Measurements from ENCODE around the gene MRTFA. TPM values are rescaled to one million over a fixed set of nuclear protein-coding genes. Genes with fewer than 3 reads are reported as not detected.
"Not testable (repeated sequence)": the region's sequence is repeated elsewhere in the genome, so short reads cannot be mapped to it uniquely, and the experiment has no call there.

The MRTFA gene
- total RNA-seq, 1 donor from 2014 or later, result 47.0 TPM

GRCh38 chr22:40524392-40525249 is 111.9 kb downstream of the MRTFA start:
- DNase-seq (ENCODE audit: low read depth), result no peak

GRCh38 chr22:40522141-40522540 is 114.4 kb downstream of the MRTFA start:
- no peak for DNase-seq (ENCODE audit: low read depth)

DNA sequence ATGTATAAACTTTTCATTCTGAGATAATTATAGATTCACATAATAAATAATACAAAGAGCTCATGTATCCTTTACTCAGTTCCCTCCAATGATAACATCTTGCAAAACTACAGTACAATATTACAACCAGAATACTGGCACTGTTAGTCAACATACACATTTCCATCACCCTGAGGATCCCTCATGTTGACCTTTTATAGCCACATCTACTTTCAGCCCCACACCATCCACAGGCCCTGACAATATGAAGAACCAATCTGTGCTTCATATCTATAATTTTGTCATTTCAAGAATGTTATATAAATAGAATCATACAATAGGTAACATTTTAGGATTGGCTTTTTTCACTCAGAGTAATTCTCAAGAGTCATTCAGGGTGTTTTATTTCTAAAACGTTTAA is 115.5 kb downstream of the MRTFA start:
- DNase-seq (ENCODE audit: low read depth), result no peak

DNA sequence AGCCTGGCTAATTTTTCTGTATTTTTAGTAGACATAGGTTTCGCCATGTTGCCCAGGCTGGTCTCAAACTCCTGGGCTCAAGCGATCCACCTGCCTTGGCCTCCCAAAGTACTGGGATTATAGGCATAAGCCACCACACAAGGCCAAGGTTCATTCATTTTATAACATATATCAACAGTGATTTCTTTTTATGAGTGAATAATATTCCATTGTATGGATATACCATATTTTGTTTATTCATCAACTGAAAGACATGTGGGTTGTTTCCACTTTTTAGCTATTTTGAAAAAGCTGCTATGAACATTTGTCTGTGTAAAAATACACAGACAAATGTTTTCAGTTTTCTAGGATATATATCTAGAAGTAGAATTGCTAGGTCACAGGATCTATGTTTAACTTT is 116.0 kb downstream of the MRTFA start:
- DNase-seq (ENCODE audit: low read depth), result no peak

DNA sequence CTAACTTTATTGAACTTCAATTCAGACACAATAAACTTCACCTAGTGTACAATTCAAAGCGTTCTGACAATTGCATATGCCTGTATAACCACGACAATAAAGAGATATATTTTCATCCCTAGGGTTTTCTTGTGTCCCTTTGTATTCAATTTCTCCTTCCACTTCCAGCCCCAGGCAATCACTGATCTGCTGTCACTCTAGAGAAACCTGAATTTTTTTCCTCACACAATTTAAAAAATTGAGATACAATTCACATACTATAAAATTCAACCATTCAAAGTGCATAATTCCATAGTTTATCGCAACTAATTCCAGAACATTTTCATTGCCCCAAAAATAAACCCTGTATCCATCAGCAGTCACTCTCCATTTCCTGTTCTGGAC is 116.6 kb downstream of the MRTFA start:
- no peak for DNase-seq (ENCODE audit: low read depth)

DNA sequence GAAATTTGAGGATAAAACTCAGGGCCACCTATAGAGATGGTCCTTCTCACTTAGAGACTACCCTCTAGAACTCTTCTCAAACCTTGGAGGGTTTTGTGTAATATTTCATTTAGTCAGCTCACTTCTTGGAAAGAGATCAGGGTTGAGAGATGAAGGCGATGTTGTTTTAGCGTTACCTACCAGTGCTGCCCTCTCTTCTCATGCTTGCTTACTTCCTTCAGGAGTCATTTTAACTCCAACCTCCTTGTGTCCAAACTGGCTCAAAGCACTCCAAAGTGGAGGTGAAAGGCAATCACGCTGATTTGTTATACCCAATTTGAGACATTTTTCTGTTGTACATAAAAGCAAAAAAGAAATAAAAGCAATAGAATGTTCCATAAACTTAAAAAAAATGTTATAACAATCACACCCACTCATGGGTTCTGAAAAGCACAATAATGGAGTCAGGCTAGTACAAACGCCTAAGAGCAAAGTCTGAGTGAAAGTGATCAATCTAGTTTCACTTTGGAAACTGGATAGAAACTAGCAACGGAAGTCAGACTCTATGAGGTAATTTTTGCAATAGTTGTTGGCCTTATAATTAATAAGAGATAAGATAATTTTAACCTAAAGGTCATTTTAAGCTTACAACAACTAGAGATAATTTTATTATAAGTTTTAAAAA is 117.1 kb downstream of the MRTFA start:
- DNase-seq (ENCODE audit: low read depth), result no peak

DNA sequence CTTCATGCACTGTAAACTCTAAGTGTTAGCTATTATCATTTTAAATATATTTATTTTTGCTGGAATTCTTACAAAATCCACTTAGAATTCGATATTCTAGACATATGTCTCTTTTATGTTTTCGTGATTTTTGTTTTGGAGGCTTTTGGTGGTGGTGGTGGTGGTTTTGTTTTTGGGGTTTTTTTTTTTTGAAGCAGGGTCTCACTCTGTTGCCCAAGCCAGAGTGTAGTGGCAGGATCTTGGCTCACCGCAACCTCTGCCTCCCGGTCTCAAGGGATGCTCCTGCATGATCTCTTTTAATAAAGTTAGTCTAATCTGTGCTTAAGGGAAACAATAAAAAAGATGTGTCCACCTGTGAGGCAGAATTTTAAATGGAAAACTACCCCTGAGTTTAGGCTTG is 117.7 kb downstream of the MRTFA start:
- no peak for DNase-seq (ENCODE audit: low read depth)

- DNase-seq (ENCODE audit: low read depth), result no peak
Measured at GRCh38 chr22:40517631-40518030, 118.9 kb downstream of the MRTFA start.

DNA sequence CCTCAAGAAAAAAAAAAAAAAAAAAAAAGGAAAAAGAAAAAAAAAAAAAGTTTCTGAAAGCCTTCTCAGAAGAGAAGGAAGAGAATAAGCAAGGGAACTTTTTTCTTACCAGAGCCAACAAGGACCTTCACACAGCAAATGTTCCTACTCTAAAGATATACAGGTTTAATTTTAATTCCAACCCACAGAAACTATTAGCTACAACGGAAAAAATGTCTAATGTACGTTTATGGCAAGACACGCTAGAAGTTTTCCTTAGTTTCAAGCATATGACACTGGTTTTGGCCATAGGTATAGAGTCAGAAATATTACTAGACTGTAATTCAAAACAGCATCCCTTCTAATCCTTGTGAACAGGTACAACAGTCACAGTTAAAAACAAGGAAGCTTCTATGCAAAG is 120.1 kb downstream of the MRTFA start:
- no peak for DNase-seq (ENCODE audit: low read depth)

GRCh38 chr22:40512426-40513136 is 123.9 kb downstream of the MRTFA start:
- peak; percentile 90 for DNase-seq (ENCODE audit: low read depth)

DNA sequence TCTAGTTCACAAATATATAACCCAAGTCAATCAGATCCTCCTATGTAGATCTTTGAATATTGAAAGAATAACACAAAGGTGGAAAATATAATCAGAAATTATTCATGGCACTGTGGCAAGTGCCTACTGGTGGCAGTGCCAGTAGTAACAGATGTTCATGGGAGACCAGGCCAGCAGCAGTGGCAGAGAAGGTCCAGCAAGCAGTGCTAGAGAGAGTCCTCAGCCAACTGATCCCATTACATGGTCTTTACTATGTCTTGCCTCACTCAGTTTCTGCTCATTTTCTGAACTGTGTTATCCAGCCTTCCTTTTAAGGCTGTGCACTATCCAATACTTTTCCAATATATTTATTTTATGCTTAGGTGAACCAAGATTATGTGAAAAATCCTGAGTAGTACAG is 124.9 kb downstream of the MRTFA start:
- peak; percentile 47 for DNase-seq (ENCODE audit: low read depth)

GRCh38 chr22:40510631-40511364 is 125.7 kb downstream of the MRTFA start:
- DNase-seq (ENCODE audit: low read depth), result no peak

- DNase-seq (ENCODE audit: low read depth), result peak; percentile 63
Measured at GRCh38 chr22:40509401-40510134, 127.0 kb downstream of the MRTFA start.

DNA sequence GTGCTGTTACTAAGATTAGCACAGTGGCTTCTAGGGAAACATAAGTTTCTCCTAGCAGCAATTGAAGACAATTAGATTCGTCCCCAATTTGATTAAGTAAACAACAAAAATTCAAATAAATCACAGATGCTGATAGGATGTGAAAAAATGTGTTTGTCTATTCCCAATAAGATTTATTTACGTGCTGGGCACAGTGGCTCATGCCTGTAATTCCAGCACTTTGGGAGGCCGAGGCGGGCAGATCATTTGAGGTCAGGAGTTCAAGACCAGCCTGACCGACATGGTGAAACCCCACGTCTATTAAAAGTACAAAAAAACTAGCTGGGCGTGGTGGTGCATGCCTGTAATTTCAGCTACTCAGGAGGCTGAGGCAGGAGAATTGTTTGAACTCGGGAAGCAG is 128.5 kb downstream of the MRTFA start:
- not testable (repeated sequence) for DNase-seq (ENCODE audit: low read depth)

DNA sequence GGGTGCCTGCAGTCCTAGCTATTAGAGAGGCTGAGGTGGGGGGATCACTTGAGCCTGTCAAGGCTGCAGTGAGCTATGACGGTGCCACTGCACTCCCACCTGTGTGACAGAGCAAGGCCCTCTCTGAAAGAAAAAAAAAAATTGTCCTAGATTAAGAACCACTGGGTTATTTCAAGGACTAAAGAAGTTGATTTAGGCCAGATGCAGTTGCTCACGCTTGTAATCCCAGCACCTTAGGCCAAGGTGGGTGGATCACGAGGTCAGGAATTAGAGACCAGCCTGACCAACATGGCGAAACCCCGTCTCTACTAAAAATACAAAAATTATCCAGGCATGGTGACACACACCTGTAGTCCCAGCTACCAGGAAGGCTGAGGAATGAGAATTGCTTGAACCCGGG is 129.0 kb downstream of the MRTFA start:
- no peak for DNase-seq (ENCODE audit: low read depth)

DNA sequence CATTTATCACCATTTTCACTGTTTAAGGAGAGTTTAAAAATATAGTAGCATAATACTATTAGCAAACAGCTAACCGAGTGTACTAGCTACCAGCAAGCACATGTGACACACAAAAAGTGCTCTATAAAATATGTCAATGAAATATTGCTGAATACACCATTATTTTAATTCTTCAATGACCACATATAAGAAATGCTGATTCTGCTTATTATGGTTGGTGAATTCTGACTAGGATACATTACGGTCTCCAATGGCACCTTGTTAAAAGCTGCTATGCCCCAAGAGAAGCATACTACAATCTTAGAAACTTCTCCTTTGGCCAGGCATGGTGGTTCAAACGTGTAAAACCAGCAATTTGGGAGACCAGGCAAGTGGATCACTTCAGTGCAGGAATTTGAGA is 129.8 kb downstream of the MRTFA start:
- no peak for DNase-seq (ENCODE audit: low read depth)

GRCh38 chr22:40504285-40505249 is 132.0 kb downstream of the MRTFA start:
- no peak for DNase-seq (ENCODE audit: low read depth)

- DNase-seq (ENCODE audit: low read depth), result no peak
Measured at GRCh38 chr22:40502919-40503318, 133.6 kb downstream of the MRTFA start.

DNA sequence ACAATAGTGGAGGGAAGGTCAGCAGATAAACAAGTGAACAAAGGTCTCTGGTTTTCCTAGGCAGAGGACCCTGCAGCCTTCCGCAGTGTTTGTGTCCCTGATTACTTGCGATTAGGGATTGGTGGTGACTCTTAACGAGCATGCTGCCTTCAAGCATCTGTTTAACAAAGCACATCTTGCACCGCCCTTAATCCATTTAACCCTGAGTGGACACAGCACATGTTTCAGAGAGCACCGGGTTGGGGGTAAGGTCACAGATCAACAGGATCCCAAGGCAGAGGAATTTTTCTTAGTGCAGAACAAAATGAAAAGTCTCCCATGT is 136.1 kb downstream of the MRTFA start:
- not testable (repeated sequence) for DNase-seq (ENCODE audit: low read depth)

- peak; percentile 70 for DNase-seq (ENCODE audit: low read depth)
Measured at GRCh38 chr22:40499209-40499623, 137.3 kb downstream of the MRTFA start.

Measured in myocyte (in vitro differentiated cells).